GM18508 (cell line): Measurements from ENCODE around the gene SSNA1.

ENCODE experiments used
- ATAC-seq: cut with Tn5 transposase; IDR thresholded peaks from one replicate; pipeline ENCODE4 v1.9.1; 2021; ENCODE audit warnings: moderate number of reproducible peaks; ENCODE audit not compliant: insufficient read depth, unreplicated experiment

The SSNA1 gene

GRCh38 chr9:137178939-137179630 is 9.4 kb upstream of the SSNA1 start:
- ATAC-seq, result no peak

DNA sequence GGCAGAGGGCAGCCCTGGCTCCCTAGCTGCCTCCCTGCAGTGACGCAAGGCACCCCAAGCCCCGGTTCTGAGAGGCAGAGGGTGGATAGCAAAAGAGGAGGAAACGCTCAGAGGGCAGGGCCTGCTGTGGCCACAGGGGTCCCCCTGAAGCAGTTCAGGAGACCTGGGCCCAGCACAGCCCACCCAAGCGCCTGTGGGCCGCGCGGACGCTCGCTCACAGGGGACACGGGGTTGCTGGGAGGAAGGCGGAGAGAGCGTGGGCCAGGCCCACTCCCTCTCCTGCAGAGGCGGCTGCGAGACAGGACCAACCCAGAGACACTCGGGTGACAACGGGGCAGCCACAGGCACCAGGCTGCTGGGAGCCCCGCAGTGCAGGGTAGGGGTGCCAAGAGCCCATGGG is 8.7 kb upstream of the SSNA1 start:
- no peak for ATAC-seq

DNA sequence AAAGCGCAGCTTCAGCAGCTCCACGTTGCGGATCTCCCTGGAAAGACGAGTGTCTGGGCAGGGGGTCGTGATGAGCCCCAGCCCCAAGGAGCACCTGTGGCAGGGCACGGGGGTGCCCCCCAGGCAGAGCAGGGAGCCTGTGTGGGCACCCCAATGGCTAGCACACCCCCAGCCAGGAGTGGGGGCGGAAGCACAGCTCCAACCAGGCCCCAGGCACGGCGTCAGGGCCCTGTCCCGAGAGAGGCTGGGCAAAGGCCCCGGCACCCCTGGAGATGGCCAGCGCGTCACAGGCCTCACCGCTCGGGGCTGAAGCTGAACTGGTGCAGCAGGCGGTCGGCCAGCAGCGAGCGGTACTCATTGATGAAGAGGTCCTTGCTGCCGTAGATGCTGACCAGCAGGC is 8.0 kb upstream of the SSNA1 start:
- ATAC-seq, result no peak

DNA sequence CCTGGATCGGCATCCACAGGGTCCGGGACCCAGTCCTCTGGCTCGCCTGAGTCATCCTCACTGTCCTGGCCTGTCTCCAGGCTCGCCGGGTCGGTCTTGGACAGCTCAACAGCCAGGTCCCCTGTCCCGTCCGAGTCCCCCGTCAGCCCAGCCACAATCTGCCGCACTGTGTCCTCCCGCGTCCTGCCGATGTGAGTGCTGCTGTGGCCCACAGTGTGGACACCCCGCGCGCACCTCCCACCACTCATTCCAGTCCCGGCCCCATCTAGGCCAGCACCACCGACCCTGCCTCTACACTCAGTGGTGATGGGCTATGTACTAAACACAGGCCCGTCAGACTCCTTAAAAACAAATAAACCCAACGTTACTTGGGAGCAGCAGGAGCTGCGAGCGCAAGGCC is 6.8 kb upstream of the SSNA1 start:
- ATAC-seq, result no peak

- ATAC-seq, result no peak
Measured at GRCh38 chr9:137182836-137183235, 5.6 kb upstream of the SSNA1 start.

DNA sequence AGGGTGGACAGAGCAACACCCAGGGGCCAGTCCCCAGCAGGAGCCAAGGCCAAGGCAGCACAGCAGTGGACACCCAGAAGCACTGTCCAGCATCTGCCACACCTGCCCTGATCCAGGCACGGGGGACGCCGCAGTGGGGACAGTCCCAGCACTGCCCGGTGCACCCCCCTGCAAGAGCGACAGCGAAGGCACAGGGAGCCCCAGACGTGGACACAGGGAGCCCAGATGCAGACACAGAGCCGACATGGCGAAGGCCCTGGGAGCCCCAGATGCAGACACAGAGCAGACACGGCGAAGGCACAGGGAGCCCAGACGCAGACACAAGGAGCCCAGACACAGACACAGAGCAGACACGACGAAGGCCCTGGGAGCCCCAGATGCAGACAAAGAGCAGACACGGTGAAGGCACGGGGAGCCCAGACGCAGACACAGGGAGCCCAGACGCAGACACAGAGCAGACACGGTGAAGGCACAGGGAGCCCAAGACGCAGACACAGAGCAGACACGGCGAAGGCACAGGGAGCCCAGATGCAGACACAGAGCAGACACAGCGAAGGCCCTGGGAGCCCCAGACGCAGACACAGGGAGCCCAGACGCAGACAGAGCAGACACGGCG is 4.4 kb upstream of the SSNA1 start:
- ATAC-seq, result no peak

DNA sequence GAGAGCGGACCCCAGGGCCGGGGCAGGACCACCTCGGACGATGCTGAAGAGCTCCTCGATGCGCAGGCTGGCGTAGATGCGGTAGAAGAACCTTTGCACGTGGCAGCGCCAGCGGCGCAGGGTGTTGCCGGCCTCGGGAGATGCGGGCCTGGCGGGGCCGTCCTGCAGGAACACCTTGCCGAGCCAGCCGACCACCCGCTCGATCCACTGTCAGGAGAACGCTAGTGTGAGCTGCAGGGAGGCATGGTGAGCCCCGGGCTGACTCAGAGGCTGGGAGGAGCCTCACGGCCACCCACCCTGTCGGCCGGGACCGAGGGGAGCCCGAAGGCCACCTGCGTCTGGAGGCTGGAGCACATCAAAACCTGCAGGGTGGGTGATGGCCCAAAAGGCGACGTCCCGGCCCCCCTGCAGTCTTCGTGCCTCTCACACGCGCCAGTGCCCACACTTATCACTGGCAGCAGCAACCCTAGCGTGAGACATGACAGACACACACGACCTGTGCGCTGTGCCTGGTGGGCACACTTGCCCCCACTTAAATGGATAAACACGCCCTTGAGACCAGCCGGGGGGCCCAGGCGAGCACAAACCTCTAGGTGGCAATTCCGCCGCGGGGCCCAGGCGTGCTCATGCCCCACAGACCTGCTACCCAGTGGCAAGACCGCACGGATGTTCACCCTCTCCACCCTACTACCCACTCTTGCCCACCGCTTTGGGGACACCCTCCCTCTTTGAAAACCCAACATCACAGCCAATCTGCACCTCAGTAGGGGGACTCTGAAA is 3.4 kb upstream of the SSNA1 start:
- no peak for ATAC-seq

- ATAC-seq, result no peak
Measured at GRCh38 chr9:137185921-137186320, 2.6 kb upstream of the SSNA1 start.

- no peak for ATAC-seq
Measured at GRCh38 chr9:137186385-137186784, 2.1 kb upstream of the SSNA1 start.

DNA sequence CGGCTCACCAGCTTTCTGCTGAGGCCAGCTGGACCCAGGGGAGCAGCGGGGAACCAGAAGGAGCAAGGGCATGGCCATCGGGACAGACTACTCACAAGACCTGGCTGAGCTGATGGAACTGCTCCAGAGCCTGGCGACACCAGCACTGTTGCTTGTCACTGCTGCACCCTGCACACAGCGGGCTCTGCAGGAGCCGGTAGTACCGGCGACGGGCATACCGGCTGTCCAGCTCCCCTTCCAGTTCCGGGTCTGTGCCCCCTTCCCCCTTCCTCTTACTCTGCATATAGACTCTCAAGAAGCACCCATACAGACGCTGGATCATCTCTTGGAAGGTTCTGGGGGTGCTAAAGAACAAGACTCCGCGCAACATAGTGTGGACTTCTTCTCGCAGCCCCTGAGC is 1.1 kb upstream of the SSNA1 start:
- ATAC-seq, result no peak

DNA sequence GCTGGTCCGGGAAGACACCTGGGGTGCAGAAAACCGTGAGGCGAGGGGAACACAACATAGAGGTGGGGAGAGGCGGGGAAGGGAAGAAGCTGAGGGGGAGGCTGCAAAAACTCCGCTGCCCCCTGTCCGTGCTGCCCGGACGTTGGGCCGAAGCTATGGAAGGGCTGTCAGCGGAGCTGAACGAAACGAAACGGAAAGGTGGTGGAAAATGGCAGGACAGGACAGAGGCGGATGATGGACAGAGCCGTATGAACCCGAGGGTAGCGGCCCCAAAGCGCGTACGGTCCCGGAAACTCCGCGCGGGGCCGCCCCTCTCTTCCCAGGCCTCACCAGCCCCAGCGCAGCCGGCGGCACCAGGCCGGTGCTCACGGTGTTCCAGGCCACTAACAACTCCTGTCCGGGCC is 388 bp upstream of the SSNA1 start:
- no peak for ATAC-seq

- ATAC-seq, result no peak
Measured at GRCh38 chr9:137189297-137190295, 1.1 kb downstream of the SSNA1 start.

GRCh38 chr9:137190315-137190856 is 1.9 kb downstream of the SSNA1 start:
- no peak for ATAC-seq

- ATAC-seq, result no peak
Measured at GRCh38 chr9:137191245-137191644, 2.8 kb downstream of the SSNA1 start.

GRCh38 chr9:137191691-137192447 is 3.4 kb downstream of the SSNA1 start:
- ATAC-seq, result no peak

DNA sequence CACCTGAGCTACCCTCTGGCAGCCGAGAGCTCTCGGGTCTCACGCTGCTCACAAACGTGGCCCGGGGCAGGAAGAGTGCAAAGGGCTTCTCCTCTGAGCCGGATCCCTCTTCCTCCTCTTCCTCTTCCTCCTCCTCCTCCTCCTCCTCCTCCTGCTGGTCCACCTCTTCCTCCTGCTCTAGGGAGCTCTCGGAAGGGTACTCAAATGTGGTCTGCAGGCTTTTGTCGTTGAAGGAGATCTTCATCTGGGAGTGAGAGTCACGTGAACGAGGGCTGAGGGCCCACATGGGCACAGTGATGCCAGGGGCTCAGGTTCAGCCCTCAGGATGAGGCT is 3.9 kb downstream of the SSNA1 start:
- no peak for ATAC-seq

- ATAC-seq, result no peak
Measured at GRCh38 chr9:137192859-137193258, 4.4 kb downstream of the SSNA1 start.

- ATAC-seq, result no peak
Measured at GRCh38 chr9:137193771-137194170, 5.3 kb downstream of the SSNA1 start.

GRCh38 chr9:137194388-137194787 is 5.9 kb downstream of the SSNA1 start:
- no peak for ATAC-seq

DNA sequence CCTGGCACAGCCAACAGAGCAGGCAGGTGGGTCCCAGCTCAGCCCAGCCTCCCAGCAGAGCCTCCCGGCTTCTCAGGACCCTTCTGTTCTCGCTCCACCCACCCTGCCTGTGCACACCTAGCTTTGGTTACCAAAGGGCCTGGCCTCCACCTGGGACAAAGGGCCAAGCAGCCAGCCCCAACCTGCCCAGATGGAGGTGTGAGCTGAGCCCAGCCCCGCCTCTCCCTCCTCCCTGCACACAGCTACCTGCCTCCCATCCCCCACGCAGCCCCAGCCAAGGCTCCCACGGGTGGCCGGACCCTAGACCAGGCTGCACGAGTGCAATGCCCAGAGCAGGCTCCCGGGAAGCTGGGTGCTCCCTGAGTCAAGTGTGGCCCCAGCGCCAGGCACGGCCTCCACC is 6.4 kb downstream of the SSNA1 start:
- ATAC-seq, result no peak
